T-helper 2 cell (primary cell): Measurements from ENCODE around the gene TMIGD1.

Experiments used
- DNase-seq, 5 experiments: peaks; one replicate each; pipeline versions ENCODE4 v3.0.0 to v3.0.0-alpha.2; 2012 to 2022

The TMIGD1 gene

DNA sequence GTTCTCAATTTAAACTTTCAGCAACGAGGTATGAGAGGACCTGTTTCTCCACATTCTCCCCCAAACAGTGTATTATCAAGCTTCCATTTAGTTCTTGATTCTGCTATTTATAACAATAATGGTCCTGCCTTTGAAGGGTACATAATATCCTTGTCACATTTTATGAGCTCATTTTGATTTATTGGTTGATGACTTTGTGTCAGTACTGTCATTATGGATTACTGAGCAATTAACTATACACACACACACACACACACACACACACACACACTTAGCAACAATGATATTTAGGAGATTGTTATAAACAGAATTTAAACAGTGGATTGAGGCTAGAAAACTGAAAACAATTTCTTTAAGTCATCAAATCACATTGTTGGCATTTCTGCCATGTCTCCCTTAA, 7.0 kb downstream of the TMIGD1 start:
- no peak for DNase-seq

DNA sequence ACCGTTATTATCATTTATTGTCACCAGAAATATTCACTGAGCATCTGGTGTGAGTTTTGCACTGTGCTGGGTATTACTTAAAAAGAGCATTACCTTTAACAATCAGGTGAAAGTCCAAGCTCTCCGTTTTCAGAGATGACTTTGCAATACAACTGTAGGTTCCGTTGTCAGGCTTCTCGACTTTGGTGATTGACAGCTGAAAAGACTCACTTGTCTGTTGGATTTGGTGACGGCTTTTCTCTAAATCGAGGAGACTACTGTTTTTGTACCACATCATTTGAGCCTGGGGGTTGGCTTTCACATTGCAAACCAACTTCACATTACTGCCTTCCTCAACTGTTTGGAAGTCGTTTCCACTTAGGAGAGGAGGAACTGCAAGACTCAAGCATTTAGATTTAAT, 9.1 kb downstream of the TMIGD1 start:
- no peak for DNase-seq

DNA sequence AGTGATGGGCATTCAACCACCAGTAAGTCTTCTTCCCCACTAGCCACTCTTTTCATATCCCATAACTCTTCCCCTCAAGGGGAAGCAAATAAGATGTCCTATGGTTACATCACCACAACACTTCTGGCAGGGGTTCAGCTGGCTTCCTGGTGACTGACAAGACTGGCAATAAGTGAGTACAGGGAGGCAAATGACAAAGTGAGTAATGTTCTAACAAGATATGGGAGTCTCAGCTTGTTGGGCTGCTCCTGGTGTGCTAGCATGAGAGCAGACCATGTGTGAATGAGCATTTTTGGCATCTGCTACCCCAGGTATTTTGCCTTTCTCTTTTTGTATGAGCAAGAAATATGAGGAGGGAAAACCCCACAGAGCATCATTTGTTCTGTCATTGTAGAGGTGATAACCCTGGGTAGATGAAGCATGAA, 9.9 kb downstream of the TMIGD1 start:
- peak in 1 of 5 experiments; percentile 22 for DNase-seq

DNA sequence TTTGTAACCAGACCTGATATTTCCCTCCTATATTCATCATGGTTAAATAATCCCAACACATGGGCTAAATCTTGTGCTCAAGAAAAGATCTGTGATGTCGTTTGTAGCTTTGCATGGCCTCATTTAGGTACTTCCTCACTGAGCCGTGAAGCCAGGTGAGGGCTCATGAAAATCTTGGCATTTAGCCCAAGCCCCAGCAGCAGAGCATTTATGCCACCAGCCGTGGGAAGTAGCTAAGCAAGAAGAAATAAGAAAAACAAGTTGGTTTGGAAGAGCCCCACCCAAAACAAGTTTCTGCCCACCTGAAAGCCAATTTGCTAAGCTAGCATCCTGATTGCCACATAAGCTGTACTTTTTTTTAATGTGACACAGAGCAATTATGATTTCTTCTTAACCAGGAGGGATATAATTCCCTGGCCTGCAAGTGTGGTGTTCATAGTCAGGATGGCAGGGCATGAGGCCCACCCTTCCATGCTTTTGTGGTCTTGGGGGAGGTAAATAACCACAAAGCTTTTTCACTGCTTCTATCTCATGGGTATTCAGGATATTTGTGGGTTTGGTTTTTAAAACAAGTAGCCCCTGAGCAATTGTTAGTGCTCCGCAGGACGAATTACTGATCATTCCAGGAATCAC, 10.5 kb downstream of the TMIGD1 start:
- DNase-seq, result peak in 3 of 5 experiments; percentile 20 to 68 (median 32)

DNA sequence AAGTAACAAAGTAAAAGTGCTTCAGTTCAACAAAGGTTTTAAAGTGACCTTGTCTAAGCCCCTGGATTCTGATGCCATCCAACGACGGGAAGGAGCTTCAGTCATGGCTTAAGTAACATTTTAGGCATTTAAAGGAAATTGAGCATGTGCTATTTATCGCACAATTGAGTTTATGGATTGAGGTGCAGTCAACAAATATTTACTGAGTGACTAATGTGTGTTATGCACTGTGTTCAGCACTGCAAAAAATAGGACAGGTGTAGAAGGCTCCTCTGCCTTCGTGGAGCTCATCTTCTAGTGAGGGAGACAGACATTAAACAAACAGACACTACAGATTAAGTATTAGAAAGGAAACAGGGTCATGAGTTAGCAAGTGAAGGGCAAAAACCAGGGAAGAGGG, 12.5 kb downstream of the TMIGD1 start:
- no peak for DNase-seq

DNA sequence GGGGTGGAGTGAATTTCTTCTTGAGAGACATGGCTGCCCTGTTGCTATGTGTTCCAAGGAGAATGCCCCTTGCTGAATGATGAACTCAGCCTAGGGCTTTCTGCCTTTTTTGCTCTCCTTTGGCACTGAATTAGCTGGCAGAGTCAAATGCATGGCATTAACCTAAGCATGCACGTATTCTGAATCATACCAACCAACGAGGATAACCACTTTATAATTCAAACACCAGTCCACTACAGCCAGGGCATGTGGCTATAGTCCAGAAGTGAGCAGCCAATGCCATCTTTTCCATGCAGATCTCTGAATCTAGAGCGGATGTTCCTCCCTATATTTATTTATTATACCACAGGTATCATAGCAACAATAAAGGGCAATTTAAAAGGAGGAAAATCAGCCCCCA, 15.7 kb downstream of the TMIGD1 start:
- no peak for DNase-seq

DNA sequence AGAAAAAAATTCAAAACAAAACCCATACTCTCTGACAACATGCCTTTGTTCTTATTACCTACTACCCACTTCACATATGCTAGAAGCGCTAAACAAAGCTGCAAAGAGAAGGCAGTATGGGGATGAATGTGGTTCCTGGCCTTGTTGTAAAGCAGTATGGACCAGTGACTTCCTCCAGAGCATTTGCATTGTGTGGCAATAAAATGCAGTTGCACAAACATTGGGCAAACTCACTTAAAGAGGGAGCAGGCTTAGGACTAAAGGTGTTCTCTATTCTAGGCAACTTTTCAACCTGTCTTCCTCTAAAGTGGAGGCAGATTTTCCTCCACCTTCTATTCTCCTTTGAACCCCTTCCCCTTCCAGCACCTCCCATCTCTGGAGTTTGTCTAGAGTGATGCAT, 17.1 kb downstream of the TMIGD1 start:
- no peak for DNase-seq

DNA sequence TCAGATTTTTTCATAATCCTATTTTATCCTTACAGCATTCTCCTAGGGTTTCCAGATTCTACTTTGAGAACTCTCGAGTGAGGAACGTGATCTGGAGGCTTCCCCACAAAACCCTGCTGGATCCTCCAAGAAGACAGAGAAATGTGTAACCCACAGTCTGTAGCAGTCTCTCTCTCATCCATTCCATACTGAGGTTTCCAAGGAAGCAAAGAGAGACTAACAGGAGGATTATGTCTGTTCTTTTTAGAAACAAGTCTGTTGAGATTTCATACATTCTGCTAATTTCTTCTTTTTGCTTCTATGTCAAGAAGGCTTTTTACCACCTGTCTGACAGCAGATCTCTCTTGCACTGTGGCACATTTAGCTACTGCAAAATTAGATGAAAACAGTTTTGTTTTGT, 18.8 kb downstream of the TMIGD1 start:
- DNase-seq, result no peak

DNA sequence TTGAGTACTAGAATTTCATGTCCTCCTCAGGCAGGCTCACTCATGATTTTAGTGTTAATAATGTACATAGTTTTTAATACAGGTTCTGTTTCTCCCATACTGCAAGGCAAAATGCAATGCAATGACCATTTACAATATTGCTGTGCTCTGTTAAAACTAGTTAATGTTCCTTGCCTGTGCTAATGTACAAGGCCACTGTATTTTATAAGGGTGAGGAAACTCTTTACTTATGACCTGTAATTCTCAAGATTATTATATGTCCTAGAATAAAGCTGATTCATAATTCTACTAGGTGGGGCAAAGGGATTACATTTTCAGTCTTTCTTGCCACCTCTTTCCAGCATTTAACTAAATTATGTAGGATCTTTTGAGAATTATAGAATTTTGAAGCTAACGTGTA, 19.4 kb downstream of the TMIGD1 start:
- no peak for DNase-seq

DNA sequence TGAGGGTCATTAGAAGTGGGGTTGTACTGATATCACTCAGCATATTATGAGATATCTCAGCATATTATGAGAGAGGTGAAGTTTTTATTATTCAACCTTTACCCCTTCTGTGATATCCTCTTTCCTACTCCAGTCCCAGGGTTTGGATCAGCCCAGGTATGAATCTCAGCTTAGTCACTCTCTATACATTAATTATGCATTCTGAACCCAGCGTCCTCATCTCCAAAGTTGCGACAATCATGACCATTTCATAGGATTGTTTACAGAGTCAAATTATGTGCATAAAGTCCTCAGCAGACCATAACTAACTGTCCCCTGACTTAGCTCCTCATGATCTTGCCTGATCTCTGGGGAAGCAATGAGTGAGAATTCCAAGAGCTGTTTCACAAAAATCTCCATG, 21.6 kb downstream of the TMIGD1 start:
- no peak for DNase-seq

DNA sequence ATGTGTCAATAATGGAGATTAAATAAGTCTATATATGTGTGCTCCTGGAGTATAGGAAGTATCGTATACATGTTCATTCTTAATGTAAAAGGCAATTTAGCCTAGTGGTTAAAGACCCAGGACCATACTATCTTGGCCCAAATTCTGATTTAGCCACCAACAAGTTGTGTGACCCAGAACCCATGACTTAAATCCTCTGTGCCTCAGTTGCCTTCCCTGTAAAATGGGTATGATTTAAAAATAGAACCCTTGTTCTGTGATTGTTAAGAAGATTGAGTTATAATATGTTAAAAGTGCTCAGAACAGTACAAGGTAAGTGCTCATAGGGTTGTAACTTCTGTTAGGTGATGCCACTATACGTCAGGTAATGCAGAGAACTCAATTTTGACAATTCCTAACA, 23.3 kb downstream of the TMIGD1 start:
- no peak for DNase-seq

DNA sequence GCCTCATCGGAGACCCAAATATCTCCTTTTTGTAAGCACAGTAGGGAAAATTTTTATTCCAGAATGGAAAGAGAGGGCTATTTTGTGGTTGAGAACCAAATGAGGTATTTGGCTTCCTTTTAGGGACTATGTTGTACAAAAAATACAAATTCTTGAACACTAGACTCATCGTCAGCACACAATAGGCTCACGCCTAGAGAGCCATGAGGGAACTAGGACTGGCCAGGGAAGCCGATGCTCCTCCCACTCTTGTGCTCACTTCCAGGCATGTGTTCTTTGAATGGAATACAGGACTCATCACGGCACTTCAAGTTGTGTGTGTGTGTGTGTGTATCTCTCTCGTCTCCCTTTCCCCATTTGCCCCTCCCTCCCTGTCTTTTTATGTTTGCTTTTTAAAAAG, 24.3 kb downstream of the TMIGD1 start:
- DNase-seq, result no peak

DNA sequence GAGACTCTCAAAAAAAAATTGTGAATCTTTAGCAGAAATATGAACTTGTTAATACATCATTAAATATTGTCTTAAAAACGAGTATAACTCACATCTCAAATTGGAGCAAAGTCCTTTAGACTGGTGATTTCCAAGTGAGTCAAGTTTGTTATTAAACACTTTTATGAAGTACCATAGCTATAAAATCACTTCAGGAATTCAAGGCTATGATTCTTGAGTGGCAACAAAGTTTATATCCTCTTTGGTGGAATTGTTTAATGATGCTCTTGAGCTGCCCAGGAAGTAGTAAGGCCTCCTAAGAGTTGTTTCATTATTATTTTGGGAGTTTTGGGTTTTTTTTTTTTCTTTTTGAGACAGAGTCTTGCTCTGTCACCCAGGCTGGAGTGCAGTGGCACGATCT, 25.5 kb downstream of the TMIGD1 start:
- DNase-seq, result no peak

DNA sequence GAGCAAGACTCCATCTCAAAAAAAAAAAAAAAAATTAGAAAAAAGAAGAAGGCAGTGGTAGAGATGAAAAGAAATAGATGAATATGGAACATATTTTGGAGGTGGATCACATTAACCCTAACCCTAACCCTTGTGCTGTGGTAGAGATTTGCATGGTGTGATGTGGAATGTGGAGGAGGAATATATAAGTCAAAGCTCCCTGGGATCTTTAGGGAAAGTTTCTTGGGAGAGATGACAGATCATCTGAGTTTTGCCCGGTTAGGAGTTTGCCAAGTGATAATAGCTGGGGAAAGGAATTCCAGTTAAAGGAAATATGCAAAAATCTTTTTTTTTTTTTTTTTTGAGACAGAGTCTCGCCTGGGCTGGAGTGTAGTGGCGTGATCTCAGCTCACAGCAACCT, 29.1 kb downstream of the TMIGD1 start:
- no peak for DNase-seq

DNA sequence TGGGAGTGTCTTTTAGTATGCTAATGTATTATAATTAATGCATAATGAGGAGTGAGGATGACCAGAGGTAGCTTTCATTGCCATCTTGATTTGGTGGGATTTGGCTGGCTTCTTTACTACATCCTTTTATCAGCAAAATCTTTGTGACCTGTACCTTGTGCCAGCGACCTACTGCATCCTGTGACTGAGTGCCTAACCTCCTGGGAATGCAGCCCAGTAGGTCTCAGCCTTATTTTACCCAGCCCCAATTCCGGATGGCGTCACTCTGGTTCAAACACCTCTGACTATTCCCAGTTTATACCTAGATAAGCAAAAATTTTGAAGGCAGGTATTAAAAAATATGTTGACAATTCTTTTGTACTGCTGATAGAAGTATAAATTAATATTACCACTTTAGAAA, 31.6 kb downstream of the TMIGD1 start:
- DNase-seq, result no peak

DNA sequence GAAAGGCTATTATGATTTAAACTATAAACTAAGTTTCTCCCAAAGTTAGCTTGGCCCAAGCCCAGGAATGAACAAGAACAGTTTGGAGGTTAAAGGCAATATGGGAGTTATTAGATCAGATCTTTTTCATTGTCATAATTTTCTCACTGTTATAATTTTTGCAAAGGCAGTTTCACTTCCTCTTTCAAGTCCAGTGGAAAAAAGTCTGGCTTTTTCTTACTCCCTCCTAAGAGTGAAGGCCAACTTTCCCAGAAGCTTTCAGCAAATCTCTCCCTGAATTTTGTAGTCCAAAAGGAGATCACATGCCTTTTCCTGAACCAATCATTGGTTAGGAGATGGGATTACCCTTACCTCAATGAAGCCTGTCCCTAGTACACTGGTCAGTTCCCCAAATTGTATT, 33.0 kb downstream of the TMIGD1 start:
- no peak for DNase-seq

DNA sequence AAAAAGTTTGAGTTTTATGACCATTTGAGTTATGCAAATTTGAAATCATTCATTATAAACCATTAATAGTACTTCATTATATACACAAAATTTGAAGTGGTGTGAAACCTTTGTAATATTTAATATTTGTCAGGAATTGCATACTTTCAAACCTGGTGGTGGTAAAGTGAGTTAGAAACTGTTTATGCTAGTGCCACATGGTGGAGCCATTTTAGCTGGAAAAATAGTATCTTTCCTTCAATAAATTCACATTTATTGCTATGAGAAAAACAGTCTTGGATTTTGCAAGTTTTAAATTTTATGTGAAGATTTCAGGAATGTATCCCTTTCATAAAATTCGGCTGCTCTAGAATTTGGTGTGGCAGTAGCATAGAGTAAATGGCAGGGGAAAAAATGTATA, 34.9 kb downstream of the TMIGD1 start:
- DNase-seq, result no peak

DNA sequence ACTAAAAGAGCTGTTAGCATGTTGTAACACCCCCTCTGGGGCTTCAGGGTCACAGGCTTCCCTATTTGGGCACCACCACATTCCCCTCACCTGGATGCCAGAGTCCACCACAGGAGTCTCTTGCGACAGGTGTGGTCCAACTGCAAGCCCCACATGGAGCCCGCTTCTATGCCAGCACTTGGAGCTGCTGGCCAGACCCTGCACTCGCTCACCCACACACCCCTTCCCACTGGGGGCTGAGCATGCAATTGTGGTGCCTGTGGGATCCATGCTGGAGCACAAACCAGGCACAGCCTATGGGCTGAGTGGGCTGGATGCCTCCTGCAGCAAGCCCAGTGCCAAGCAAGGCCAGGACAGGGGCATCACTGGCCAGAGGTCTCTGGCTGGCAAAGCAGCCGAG, 36.1 kb downstream of the TMIGD1 start:
- DNase-seq, result no peak

DNA sequence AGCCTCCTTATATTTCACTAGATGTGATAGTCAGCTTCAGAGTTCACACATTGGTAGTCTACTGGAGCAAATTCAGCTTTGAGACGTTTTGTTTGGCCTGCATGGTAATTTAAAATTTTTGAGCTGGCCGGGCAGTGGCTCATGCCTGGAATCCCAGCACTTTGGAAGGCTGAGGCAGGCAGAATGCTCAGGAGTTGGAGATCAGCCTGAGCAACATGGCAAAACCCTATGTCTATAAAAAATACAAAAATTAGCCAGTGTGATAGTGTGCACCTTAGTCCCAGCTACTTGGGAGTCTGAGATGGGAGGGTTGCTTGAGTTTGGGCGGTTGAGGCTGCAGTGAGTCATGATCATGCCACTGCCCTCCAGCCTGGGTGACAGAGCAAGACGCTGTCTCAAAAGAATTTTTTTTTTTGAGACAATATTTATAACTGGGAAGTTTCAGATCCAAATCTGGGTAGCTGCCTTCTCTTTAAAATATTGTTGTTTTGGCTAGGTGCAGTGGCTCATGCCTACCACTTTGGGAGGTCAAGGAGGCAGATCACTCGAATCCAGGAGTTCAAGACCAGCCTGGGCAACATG, 37.3 kb downstream of the TMIGD1 start:
- no peak for DNase-seq

DNA sequence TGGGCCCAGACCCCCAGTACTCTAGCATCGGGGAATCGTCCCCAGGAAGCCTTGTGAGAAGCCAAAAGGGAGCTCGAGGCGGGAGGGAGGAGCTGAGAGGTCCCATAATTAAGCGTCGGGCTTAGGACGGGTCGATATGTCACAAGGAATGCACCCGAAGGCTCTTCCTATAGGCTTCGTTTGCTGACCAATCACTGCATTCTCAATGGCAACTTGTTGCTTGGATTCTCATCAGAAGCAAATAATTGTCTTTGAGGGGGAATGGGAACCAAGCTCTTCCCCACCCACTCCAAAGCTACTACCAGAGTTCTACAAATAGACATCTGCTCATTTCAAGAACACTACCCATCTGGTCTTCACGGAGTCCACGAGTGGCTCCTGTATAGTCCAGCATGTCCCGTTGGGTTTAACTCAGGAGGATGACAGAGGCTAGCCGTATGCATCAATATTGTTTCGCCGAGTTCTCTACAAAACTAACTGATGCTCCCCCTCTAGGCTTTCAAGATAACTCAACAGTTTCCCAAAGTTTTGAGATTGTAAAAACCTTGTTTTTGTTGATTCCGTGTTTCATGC, 41.5 kb downstream of the TMIGD1 start:
- DNase-seq, result no peak

DNA sequence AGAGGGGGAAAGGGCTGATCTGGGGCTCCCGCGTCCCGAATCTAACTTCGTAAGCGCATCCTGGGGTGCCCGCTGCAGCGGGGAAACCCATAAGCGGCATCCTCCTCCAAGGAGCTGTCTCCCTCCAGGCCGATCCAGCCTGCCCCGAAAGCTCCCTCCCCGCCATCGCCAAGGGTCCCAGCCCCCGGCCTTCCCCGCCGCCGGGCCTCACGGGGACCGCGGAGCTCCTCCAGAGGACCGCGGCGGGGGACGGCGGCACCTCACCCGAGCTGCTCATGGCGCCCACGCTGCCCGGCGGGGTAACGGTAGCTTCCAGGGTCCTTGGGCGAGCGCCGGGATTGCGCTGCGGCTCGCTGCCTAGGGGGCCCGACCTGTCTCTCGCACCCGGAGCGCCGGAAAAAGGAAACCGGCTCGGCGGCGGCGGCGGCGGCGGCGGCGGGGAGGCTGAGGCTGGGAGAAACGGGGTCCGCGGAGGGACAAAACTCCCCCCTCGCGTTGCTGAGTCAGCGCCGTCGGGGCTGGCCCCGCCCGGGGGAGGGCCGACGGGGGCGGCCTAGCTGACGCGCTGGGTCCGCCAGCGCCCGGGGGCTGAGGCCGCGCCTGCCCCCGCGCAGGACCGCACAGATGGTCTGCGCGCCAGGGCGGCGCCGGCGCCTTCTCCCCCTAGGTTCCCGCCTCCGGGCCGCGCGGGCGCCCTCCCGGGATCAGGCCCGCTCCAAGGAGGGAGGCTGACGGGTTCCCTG, 42.1 kb downstream of the TMIGD1 start, which contains the start of gene BLMH:
BLMH (minus strand) TSS at position 402 of the 743 bp plus-strand sequence; CDS start at position 277, 125 bp downstream.
- peak; percentile 63 to 91 (median 76) for DNase-seq

DNA sequence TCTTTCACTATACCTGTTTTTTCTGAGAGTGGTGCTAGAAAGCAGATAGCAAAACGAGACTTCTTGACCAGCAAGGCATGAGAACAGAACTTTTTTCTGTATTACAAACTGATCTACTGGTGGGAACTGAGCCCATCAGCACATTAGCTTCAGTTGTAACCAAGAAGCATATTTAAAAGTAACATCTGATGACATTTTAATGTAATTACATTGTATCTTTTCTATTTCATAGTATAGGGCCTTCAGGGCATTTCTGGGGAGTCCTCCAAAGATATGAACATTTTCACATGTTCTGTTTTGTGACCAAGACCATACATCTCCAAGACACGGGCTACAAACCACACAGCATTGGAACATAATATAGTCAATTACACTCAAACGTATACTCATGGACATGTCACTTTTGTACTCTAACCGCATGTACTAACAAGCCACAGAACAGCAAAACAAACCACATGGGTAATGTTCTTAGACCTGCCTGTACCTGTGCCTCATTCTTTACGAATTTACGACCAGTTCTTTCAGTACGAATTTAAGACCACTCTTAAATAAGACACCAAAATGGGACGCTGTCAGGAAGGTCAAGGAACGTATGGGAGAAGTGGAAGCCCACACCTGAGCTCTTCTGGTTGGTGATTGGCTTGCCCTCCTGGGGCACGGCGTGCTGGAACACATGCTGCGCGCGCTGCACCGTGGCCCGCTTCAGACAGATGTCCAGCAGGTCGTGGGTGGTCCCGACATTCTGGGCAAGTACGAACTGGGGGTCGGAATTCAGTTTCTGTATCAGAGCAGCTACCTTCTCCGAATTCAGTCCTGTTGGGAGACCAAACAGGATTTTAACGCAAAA, 42.9 kb downstream of the TMIGD1 start:
- DNase-seq, result peak in 3 of 5 experiments; percentile 14 to 79 (median 22)

DNA sequence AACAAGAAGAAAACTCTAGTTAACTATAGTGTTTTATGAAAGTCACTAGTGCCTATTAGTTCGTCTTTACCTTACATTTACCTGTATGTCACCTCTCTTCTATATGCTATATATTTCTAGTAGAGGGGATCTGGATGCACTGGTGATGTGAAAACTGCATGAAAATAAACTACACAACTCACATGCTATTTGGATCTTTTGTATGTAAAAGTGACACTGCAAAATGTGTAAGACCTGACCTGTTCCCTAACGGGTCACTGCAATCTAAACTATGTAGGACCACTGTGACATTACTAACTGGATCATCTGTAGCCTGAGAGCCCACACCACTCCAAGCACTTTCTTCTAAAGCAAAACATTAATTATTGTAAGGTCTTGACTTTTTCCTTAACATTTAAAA, 43.8 kb downstream of the TMIGD1 start:
- DNase-seq, result no peak
